GM12801 (cell line): Measurements from ENCODE around the gene SPACA7.

ENCODE experiments used
- TF ChIP-seq, protein P1 (sequence below): IDR thresholded peaks from one replicate; pipeline ENCODE4 v1.5.1; 2011; ENCODE audit warnings: control low read depth; ENCODE audit not compliant: insufficient read length; ENCODE audit errors: extremely low read depth

Gene SPACA7

DNA sequence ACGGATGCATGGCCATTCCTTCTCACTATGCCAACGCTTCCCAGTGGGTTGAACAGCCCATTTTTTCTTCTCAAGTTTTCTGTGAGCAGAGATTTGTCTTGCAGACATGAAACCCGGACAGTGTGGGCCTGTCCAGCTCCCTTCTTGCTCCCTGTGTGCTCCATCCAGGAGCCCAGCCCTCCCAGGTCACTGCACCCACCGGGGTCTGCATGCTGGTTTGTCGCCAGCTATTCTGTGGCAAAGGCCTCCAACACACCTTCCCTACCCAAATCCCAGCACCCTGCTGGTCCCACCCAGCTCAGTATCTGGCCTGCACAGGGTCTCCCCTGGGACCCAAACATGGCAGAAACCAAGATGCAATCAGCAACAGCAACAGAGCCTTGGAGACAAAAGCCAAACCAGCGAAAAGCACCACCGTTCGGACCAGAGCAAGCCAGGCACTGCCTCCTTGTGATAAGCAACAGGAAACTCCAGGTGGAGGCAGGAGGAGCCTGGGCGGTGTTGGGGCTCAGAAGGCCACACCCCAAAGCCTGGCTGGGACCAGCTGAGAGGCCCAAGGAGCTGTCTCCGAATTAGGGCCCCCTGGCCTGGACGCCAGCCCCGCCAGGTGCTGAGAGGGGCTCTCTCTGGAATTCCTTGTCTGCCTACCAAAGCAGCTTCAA lies 12.2 kb upstream of the SPACA7 start:
- TF ChIP-seq, protein P1, sequence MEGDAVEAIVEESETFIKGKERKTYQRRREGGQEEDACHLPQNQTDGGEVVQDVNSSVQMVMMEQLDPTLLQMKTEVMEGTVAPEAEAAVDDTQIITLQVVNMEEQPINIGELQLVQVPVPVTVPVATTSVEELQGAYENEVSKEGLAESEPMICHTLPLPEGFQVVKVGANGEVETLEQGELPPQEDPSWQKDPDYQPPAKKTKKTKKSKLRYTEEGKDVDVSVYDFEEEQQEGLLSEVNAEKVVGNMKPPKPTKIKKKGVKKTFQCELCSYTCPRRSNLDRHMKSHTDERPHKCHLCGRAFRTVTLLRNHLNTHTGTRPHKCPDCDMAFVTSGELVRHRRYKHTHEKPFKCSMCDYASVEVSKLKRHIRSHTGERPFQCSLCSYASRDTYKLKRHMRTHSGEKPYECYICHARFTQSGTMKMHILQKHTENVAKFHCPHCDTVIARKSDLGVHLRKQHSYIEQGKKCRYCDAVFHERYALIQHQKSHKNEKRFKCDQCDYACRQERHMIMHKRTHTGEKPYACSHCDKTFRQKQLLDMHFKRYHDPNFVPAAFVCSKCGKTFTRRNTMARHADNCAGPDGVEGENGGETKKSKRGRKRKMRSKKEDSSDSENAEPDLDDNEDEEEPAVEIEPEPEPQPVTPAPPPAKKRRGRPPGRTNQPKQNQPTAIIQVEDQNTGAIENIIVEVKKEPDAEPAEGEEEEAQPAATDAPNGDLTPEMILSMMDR: no peak

DNA sequence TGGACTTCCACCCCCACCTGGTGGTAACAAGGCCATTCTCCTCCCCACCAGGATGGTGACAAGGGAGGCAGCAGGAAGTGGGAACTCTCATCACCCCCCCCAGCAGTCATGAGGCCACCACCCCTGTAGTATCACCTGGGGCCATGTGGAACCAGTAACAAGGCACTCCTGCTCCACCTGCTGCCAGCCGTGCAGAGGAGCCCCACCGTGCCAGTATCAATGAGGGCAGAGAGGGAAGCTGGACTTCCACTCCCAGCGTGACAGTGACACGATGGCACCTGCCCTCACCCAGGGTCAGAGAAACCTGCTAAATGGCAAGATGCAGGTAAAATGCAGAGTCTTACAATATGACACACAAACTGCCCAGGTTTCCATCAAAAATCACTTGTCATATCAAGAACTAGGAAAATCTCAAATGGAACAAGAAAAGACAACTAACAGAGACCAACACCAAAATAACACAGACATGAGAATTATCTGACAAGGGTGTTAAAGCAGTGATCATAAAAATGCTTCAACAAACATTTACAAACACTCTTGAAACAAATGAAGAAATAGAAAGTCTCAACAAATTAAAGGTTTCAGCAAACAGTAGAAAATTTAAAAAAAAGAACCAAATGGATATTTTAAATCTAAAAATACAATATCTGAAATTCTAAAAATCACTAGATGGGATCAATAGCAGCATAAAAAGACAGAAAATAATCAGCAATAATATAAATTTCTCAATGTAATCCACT lies 9.1 kb upstream of the SPACA7 start:
- TF ChIP-seq, protein P1: no peak

DNA sequence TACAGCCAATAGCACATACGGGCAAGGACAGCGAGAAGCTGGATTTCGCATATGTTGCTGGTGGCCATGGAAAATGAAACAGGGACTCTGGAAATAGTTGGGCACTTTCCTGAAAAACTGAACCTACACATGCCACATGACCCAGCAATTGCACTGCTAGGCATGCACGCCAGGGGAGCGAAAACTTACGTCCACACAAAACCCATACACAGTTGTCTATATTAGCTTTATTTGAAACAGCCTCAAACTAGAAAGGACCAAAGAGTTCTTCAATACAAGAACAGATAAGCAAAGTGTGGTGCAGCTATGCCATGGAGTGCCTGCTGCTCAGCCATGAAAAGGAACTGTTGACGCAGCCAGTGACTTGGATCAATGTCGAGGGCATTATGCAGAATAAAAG lies 7.3 kb upstream of the SPACA7 start:
- TF ChIP-seq, protein P1: no peak

DNA sequence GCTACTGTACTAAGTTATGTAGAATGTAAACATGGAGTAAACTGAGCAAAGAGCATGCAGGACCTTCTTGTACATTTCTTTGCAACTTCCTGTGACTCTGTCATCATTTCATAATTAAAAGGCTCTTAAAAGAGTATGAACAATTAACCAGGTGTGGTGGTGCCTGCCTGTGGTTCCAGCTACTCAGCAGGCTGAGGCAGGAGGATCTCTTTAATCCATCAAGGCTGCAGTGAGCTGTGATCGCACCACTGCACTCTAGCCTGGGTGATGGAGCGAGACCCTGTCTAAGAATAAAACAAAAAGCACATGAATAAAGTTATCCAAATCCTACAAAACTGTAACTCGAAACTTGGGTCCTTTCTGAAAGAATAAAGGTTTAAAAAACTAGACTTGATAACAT lies 5.8 kb upstream of the SPACA7 start:
- TF ChIP-seq, protein P1: no peak

DNA sequence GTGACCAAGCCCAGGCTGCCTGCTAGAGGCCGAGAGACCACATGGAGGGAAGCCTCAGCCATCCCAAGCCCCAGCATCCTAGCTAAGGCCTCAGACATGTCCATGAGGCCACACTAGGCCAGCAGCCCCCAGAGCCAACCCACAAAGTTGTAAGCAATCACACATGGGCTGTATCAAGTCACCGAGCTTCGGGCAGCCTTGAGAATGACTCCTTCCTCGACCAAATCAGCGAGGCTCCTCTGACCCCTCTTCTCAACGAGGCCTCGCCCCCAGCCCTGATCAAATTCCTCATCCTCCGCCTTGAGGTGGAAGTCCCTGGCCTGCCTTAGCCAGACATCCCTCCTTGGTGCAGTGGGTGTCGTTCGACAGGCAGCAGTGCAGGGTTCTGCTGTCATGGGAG lies 1.9 kb upstream of the SPACA7 start:
- TF ChIP-seq, protein P1: no peak

DNA sequence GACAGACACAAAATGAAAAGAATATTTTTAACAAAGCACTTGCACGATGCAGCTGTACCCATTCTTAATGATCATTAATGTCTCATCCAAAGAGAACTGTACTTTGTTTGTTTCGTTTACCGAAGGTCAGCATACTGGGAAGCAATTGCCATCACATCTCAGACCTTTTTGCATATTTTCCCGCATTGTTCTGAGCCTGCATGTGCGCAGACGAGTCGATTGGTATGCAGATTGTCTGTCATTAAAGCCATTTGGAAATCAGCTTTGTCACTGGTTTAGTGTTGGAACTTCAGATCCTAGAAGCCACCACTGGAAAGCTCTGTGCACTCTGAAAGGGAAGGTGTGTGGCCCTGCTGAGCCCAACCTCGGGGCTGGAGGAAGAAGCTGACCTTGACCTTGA lies 15.6 kb downstream of the SPACA7 start:
- TF ChIP-seq, protein P1: no peak

DNA sequence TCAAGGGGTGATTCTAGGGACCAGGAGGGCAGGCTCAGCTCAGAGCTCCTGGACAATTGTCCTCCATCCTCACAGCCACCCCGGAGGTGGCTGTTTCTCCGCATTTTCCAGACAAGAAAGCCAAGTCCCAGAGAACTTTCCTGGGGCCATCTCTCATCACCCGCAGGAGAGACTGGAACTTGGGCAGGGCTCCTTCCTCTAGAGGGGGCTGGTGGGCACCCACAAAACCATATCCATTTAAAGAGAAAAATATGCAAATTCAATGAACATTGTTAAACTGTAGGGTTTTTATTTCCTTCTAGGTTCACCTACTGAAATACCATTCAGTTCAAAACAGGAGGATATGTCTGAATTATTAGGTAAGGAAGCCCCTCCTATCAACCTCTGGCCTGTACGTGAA lies 16.6 kb downstream of the SPACA7 start:
- TF ChIP-seq, protein P1: no peak
